ENCODE data around the gene SLC1A5.
"Not testable (repeated sequence)": the region's sequence is repeated elsewhere in the genome, so short reads cannot be mapped to it uniquely, and the experiment has no call there.

Gene SLC1A5

DNA sequence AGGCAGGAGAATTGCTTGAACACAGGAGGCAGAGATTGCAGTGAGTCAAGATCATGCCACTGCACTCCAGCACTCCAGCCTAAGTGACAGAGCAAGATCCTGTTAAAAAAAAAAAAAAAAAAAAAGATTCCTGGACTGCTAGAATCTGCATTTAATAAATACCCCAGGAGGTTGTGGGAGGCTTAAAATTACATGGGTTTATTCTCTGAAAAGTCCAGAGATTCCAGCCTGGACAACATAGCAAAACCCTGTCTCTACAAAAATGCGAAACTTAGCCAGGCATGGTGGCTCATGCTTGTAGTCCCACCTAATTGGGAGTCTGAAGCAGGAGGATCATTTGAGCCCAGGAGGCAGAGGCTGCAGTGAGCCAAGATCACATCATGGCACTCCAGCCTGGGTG, 9.5 kb upstream of the SLC1A5 start:
- DNase-seq: no peak

DNA sequence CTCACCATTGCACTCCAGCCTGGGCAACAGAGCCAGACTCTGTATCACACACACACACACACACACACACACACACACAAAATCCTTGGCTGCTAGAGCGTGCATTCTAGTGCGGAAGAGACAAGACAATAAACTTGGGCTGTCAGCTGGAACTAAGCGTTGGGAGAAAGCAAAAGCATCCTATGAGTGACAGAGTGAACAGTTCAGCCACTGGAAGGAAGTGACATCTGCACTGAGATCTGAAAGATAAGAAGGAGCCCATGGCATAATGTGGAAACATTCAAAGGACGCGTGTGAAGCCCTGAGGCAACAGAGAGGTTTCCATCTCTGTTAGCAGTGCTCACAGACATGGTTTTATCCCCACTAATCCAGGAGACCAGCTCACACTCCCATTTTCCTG, 3.5 kb upstream of the SLC1A5 start:
- DNase-seq: no peak

DNA sequence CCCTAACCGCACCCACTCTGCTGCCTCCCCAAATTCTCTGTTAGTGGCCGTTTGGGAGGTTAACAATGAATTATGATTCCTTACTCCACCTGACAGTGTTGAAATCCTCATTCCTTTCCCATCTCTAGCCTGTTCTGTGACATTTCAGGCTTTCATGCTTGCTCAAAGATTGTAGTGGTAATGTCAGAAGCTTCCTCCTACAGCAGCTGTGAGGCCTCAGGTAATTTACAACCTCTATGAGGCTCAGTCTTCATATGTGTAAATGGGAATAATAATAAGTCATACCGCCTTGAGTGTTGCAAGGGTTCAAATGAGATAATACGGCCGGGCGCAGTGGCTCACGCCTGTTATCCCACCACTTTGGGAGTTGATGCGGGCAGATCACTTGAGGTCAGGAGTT, 977 bp upstream of the SLC1A5 start:
- DNase-seq: no peak

DNA sequence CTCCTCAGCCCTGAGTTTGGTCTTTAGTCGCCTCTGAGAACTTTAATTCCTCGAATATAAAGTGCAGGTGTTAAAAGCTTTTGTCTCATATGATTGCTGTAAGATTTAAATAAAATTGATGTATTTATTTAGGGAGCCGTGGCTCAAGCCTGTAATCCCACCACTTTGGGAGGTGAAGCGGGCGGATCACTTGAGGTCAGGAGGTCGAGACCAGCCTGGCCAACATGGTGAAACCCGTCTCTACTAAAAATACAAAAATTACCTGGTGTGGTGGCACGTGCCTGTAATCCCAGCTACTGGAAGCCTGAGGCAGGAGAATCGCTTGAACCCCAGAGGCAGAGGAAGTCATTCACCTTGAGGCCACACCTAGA, 559 bp upstream of the SLC1A5 start:
- no peak for DNase-seq

DNA sequence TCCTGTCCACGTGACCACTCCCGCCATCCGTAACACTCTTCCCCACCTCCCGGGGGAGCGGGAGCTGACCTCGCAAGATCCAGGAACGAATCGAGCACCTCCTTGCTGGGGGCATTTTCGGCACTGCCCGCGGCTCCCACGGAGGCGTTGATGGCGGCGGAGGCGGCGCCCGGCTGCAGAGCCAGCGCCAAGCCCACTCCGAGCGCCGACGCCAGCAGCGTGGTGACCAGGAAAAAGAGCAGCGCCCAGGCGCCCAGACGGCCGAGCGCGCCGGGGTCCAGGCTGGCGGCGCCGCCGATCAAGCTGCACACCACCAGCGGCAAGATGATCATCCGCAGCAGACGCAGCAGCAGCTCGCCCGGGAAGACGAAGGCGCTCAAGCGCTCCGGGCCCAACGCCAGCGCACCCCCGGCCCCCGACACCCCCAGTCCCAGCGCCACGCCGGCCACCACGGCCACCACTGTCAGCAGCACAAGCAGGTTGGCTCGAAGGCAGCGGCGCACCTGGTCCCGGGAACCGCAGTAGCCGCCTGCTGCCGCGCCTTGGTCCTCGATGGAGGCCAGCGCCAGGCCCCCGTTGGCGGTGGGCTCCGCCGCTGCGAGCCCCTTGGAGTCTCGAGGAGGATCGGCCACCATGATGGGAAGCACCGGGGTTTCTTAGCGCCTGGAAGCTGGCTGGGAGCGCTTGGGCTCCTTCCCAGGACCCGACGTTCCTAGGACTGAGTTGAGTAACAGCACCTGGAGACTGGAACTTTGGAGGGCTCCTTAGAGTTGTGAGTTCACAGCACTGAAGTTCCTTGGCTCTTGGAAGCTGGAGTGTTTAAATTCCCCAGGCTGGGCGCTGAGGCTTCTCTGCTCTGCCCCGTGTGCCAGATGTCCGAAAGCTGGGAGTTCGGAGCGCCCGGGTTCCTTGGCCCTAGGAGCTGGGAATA, 798 bp downstream of the SLC1A5 start:
- peak; percentile 8 for DNase-seq

DNA sequence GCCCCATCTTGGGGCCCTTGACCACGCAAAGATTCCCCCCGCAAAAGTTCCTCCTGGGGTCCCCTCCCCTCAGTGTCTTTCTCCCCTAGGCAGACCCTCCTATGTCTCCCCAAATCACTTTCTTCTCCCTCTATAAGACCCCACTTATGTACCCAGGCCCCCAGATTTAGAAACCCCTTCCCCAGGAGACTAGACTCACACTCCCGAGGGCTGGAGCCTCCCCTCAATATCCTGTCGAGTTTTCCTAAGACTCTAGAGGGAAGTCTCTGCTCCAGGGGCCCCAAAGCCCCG, 1.4 kb downstream of the SLC1A5 start:
- DNase-seq: no peak

DNA sequence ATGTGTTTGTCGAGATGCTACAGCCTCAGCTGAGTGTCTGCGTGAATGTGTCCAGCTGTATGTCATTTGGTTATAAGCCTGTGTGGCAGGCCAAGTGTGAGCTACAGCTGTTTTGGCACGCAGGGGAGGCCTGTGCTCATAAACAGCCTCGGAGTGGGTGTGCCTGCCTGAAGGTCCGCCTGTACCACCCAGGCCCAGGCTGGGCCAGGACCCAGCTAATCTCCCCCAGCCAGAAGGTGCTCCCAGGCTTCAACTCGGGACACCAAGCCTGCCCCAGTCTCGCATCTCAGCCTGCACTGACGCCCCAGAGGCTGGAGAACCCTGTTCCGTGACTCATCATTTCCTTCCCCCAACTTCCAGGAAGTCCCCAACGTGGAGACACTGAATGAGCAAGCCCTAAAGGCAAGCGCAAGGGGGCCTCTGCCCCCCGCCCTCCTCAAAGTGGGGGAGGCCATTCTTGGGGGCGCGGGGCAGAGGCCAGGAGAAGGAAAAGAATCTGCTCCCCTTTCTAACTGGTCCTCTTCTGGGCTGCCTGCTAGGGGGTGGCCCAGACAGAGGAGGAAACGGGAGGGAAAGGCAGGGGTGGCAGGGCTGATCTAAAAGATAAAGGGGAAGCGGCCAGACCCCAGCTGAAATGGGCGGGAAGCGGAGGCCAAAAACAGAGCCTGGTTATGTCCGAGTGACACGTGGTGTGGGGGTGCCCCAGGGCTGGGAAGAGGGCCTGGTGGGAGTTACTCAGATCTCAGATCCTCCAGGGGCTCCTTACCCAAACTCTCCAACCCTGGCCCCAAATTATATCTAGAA, 2.0 kb downstream of the SLC1A5 start:
- no peak for DNase-seq

DNA sequence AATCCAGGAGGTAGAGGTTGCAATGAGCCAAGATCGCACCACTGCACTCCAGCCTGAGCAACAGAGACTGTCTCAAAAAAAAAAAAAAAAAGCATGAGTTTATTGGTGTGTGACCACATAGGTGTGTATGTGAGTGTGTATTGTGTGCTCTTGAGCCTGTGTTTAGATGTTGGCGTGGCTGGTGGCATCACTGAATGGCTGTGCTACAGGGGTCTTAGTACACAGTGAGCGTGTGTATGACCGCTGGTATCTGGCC, 2.5 kb downstream of the SLC1A5 start:
- no peak for DNase-seq

DNA sequence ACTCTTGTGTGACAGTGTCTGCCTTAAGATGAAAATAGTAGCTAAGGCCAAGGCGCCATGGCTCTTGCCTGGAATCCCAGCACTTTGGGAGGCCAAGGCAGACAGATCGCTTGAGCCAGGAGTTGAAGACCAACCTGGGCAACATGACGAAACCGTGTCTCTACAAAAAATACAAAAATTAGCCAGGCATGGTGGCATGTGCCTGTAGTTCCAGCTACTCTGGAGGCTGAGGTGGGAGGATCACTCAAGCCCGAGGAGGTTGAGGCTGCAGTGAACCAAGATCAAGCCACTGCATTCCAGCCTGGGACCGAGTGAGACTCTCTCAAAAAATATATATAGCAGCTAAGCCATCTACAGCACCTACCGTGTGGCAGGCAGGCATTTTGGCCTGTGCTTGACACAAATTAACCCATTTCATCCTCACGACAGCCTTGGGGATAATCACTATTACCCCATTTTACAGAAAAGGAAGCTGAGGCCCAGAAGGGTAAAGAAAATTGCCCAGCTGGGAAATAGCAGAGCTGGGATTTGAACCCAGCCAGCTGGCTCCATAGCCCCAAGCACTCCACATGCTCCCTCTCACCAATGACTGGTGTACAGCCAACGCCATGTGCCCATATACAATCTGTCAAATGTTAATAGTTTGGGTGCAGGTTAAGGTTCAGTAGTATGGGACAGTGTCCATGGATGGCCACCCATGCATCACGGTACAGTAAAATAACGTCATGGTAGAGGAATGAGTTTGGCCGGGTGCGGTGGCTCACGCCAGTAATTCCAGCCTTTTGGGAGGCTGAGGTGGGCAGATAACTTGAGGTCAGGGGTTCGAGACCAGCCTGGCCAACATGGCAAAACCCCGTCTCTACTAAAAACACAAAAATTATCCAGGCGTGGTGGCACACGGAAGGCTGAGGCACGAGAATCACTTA, 3.1 kb downstream of the SLC1A5 start:
- DNase-seq: no peak

DNA sequence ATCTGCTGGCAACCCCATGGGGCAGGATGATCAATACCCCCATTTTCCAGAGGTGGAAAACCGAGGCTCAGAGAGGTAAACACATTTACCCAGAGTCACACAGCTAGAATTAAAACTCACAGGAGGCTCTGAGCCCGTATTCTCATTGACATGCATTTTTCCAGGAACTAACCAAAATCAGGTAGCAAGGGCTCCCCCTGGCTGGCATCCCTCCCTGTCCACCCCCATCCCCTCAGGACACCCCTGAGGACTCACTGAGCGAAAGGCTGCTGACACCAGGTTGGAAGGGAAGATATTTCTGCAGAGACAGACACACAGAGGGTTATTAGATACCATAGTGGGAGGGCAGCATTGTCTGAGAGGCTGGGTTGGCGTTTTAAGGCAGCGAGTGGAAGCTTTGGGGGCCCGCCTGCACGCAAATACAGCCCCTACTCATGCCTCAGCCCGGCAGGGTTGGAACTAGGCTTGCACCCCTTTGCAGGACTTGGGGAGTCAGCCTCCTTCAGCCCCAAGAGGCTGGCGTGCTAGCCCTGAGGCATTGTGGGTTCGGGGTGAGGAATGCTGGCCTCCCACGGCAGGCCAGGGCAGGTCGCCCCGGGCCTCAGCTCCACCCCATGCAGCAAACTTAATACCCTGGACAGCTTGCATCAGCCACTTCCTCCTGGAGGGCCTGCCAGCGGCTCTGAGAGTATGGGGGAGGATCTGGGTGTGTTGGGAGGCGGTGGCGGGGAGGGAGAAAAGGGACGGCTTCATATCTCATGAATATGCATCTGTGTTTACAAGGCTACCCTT, 3.9 kb downstream of the SLC1A5 start:
- DNase-seq: peak; percentile 11

DNA sequence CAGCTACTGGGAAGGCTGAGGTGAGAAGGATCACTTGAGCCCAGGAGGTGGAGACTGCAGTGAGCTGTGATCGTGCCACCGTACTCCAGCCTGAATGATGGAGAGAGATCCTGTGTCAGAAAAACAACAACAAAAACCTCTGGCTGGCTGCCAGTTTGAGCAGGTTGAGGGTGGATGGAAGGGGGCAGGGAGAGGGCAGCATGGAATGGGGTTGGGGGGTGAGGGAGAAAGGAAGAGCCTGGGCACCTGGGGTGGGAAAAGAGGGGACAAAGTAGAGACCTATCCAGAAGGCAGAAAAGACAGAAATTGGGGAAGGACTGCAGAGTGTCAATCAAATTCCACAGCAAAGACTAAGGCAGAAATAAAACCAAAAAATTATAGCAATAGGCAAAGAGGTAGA, 4.7 kb downstream of the SLC1A5 start:
- no peak for DNase-seq

DNA sequence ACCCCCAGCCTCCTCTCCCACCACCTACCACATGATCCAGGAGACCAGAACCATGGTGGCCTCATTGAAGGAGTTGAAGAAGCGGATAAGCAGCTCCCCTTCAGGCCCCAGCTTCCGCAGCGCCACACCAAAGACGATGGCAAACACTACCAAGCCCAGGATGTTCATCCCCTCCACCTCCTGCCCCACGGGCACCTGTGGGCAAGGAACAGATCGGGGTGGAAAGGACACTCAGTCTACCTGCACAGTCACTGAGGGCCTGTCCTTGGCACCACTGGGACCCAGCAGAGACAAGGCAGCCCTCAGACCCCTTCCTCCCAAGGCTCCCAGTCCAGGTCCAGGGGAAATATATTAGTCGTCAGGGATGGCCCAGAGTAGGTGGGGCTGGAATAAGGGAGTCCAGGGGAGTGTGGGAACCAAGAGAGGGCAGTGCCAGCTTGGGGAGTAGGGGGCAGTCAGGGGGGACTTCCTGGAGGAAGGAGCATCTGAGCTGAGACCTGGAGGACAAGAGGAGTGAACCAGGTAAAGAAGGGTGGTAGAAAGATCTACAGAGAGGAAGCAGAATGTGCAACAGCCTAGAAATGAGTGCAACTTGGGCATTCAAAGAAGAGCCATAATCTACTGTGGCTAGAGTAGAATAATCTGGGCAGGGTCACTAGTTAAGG, 5.9 kb downstream of the SLC1A5 start:
- DNase-seq: no peak

DNA sequence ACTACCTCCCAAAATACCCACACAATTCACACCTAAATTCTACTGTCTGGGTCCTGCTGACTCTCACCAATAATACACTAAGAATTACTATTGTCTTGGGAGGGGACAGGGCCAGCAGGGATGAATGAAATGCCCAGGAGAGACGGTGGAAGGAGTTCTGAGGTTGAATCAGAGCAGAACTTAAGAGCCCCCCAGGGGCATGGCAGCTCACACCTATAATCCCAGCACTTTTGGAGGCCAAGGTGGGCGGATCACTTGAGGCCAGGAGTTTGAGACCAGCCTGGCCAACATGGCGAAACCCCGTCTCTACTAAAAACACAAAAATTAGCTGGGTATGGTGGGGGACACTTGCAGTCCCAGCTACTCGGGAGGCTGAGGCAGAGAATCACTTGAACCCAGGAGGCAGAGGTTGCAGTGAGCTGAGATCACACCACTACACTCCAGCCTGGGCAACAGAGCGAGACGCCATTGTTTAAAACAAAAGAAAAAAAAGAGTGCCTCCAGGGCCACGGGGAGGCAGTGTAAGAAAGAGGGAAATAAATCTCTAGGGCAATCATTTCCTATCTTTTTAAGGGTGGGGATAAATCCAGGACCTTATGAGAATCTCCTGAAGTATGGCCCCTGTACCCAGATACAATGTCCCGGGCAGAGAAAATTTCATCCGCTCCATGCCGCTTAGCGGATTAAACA, 10.3 kb downstream of the SLC1A5 start:
- DNase-seq: not testable (repeated sequence)

DNA sequence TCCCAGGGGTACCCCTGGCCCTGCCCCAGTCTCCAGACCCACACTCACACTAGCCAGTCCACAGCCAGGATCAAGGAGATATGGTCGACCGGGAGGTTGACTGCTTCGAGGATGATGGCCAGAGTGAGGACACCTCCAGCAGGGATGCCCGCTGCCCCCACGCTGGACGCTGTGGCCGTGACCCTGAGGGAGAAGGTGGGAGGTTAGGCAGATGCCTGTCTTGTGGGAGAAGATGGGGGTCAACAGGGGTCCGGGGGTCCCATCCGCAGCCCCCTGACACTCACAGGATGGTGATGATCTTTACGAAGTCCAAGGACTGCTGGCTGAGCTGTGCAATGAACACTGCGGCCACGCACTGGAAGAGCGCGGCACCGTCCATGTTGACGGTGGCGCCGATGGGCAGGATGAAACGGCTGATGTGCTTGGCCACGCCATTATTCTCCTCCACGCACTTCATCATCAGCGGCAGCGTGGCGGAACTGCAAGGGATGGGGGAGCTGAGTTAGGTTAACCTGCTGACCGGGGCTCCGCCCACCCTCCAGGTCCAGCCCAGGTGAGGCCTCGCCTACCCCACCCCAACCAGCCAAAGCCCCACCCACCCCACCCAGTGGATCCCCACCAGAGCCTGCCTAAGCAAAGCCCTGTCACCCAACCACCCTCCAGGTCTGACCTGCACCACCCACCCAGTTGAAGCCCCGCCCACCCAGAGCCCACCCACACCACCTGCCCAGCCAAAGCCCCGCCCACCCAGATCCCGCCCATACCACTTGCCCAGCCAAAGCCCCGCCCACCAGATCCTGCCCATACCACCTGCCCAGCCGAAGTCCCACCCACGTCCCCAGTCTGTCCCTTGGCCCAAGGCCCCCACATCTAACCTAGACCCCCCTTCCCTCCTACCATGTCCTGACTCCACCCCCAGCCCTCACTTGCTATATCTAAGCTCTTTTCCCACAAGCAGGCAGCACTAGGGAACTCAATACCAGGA, 11.2 kb downstream of the SLC1A5 start:
- no peak for DNase-seq

DNA sequence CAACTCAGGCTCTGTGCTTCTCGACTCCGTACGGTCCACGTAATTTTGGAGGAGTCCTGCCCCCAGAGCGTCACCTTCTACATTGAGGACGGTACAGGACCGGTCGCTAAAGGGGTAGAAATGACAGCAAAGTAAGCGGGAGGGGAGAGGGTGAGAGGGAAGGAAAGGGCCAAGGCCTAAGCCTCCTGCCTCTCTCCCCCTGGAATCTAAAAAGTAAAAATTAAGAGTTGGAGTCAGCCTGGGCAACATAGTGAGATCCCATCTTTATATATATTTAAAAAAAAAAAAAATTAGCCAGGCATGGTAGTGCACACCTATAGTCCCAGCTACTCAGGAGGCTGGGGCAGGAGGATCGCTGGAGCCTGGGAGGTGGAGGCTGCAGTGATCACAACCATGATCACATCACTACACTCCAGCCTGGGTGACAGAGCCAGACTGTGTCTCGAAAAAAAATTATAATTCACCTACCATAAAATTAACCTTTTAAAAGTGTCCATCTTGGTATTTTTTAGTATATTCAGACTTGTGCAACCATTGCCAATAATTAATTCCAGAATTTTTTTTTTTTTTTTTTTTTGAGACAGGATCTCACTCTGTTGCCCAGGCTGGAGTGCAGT, 12.6 kb downstream of the SLC1A5 start:
- DNase-seq: no peak

DNA sequence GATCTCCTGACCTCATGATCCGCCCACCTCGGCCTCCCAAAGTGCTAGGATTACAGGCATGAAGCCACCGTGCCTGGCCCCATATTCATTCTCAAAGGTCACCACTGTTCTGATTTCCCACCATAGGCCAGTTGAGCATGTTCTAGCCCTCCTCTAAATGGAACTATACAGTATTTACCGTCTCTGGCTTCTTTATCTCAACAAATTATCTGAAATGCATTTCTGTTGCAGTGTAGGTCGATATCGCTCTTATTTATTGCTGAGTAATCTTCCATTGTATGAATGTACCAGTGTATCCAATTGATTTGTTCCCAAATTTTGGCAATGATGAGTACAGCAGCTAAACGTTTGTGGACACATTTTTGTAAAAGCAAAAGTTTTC, 15.4 kb downstream of the SLC1A5 start:
- DNase-seq: no peak

DNA sequence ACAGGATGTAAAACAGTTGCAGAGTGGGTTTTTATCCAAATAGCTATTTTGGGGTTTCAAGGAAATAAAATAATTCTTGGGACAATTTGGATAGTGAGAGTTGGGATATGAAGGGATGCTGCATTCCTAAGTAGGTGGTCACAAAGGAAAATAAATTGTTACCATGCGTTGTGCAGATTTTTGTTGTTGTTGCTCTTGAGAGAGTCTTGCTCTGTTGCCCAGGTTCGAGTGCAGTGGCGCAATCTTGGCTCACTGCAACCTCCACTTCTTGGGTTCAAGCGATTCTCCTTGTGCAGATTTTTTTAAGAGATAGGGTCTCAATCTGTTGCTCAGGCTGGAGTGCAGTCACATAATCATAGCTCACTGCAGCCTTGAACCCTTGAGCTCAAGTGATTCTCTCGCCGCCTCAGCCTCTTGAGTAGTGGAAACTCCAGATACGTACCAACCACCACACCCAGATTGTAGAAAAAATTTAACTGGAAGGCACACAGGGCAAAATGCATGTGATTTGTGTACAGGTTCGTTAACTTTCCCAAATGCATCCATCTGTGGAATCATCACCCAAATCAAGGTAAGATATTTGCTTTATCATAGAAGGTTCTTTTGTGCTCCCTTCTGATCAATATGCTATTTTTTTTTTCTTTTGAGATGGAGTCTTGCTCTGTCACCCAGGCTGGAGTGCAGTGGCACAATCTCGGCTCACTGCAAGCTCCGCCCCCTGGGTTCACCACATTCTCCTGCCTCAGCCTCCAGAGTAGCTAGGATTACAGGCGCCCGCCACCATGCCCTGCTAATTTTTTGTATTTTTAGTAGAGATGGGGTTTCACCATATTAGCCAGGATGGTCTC, 16.0 kb downstream of the SLC1A5 start:
- DNase-seq: no peak

DNA sequence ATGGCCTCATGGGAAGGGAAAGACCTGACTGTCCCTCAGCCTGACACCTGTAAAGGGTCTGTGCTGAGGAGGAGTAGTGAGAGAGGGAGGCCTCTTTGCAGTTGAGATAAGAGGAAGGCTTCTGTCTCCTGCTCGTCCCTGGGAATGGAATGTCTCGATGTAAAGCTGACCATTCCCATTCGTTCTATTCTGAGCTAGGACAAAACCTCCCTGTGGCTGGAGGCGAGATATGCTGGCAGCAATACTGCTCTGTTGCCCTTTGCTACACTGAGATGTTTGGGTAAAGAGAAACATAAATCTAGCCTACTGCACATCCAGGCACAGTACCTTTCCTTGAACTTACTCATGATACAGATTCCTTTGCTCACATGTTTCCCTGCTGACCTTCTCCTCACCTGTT, 19.6 kb downstream of the SLC1A5 start:
- DNase-seq: not testable (repeated sequence)
